Naive thymus-derived CD8-positive, alpha-beta T cell (primary cell): ENCODE measurements around the gene IRX6. TPM values are rescaled to one million over a fixed set of nuclear protein-coding genes. Genes with fewer than 3 reads are reported as not detected.

Experiments
- ATAC-seq, 2 donors: fragments of 150-1000 bp; cut with Tn5 transposase in 1 of 2; sonication (Bioruptor Pico), chemical (Tn5 transposase) in 1 of 2; 1 replicate in 1 of 2; 2 replicates in 1 of 2; pipeline ENCODE4 v1.10.0; 2021; ENCODE audit warnings: mild to moderate bottlenecking in 2 of 2, moderate library complexity in 2 of 2
- POLR2A ChIA-PET: fragments of 350-600 bp; sonication (Branson Sonifier 250); formaldehyde crosslinking; loops from one replicate; lab custom pipeline; 2021; ENCODE audit warnings: antibody characterized with exemption; lab: Charles Lee
- DNase-seq, 10 donors: peaks; one replicate each; pipeline versions ENCODE4 v3.0.0 to v3.0.0-alpha.2; 2020 to 2022
- H3K27ac Mint-ChIP-seq, 10 donors: one replicate each; pipeline ENCODE4 v1.8.0; 2020 to 2022; ENCODE audit warnings: mild to moderate bottlenecking in 10 of 10, mixed read lengths in 10 of 10, moderate library complexity in 4 of 10, inconsistent platforms in 1 of 10
- H3K27me3 Mint-ChIP-seq, 5 donors: one replicate each; pipeline ENCODE4 v1.8.0; 2021 to 2022; ENCODE audit warnings: mixed read lengths in 5 of 5
- H3K36me3 Mint-ChIP-seq, 3 donors: one replicate each; pipeline ENCODE4 v1.8.0; 2020 to 2022; ENCODE audit warnings: mixed read lengths in 3 of 3, mild to moderate bottlenecking in 2 of 3, inconsistent platforms in 1 of 3
- H3K4me1 Mint-ChIP-seq, 4 donors: one replicate each; pipeline ENCODE4 v1.8.0; 2021 to 2022; ENCODE audit warnings: mixed read lengths in 4 of 4
- H3K4me3 Mint-ChIP-seq, 10 donors: one replicate each; pipeline ENCODE4 v1.8.0; 2020 to 2022; ENCODE audit warnings: mild to moderate bottlenecking in 10 of 10, mixed read lengths in 10 of 10, moderate library complexity in 6 of 10, inconsistent platforms in 1 of 10
- H3K9me3 Mint-ChIP-seq, 9 donors: one replicate each; pipeline ENCODE4 v1.8.0; 2020 to 2022; ENCODE audit warnings: mixed read lengths in 9 of 9, mild to moderate bottlenecking in 3 of 9, inconsistent platforms in 1 of 9, moderate library complexity in 1 of 9
- polyA plus RNA-seq, 3 donors: library from polyadenylated mRNA; unstranded; fragments of 300-500 nt; fragmentation: Illumina TruSeq; gene quantifications; one replicate each; pipeline ENCODE4 v1.2.3, GENCODE V29; 2021
- total RNA-seq, 8 experiments: library from RNA in 2 of 8; stranded (reverse) in 2 of 8; gene quantifications; one replicate each; pipeline ENCODE4 v1.2.3 and lab custom pipeline; 2021 to 2026

The IRX6 gene
- total and polyA plus RNA-seq, 5 experiments from 2014 or later: not detected

DNA sequence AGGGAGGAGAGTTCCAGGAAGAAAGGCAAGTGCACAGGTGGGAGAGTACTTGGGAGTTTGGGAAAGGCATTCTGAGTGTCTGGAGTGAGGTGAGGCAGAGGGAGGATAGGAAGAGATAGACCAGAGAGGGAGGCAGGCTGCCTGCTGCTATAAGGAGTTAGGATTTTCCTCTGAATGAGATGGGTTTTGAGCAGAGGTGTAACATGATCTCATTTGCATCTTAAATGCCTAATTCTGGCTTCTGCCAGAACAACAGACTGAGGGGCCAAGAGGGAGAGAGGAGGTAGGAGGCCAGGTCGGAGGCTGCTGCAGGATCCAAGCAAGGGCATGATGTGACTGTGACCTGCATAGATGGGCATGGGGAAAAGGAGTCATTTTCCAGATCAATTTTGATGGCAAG is 31.5 kb upstream of the IRX6 start:
- peaks cover 2 to 18% (median 7%) of the 10 kb centered on the region in 9 donors for H3K9me3 Mint-ChIP-seq
- H3K4me3 Mint-ChIP-seq: no peak overlapping the region
- ATAC-seq: no peak
- POLR2A ChIA-PET: no interaction called here
- H3K36me3 Mint-ChIP-seq: no peaks in the 10 kb centered on the region
- H3K27ac Mint-ChIP-seq: no peak overlapping the region
- H3K27me3 Mint-ChIP-seq: peaks cover 0 to 13% (median 7%) of the 10 kb centered on the region in 5 donors
- no peak for DNase-seq
- peaks cover 0 to 2% (median 0%) of the 10 kb centered on the region in 4 donors for H3K4me1 Mint-ChIP-seq

DNA sequence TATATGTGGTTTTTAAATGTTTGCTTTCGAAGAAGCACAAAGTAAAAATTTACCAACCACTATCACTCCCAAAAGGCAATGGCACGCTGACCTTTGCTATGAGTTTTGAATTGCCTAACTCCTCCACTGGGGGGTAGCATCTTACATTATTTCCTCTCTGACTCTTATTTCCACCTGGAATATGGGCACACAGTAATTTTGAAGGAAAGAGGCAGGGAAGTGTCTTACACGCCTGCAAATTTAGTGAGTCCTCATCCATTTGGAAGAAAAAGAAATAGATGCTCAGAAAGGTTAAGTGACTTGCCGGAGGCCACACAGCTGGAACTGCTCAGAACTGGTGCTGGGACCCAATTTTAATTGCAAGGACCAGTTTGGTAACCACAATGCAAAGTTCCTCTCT is 29.9 kb upstream of the IRX6 start:
- POLR2A ChIA-PET: no interaction called here
- H3K27me3 Mint-ChIP-seq: peaks cover 2 to 19% (median 11%) of the 10 kb centered on the region in 5 donors
- H3K4me3 Mint-ChIP-seq: no peak overlapping the region
- ATAC-seq (no peak), DNase-seq (no peak)
- peaks cover 0 to 2% (median 0%) of the 10 kb centered on the region in 4 donors for H3K4me1 Mint-ChIP-seq
- no peak overlapping the region for H3K27ac Mint-ChIP-seq
- peaks cover 0 to 9% (median 0%) of the 10 kb centered on the region in 9 donors for H3K9me3 Mint-ChIP-seq
- H3K36me3 Mint-ChIP-seq: no peaks in the 10 kb centered on the region

DNA sequence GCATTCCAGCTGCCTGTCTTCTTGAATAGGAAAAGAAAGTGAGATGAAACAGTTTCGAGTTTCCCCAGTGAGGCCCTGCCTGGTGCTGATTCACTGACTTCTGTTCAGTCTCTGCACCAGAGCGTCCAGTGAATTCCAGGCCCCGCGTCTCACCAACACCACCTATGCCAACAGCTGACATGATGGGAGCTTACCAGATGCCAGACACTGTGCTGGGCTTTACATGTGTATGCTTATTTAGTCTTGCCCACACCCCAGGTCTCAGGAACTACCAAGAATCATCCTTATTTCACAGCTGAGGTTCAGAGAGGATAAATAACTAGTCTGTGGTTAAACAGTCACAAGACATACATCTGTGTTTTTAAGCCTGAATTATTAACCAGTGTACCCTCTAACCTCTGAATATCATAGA is 29.1 kb upstream of the IRX6 start:
- Mint-ChIP-seq H3K4me3 (no peak overlapping the region), H3K27me3 (peaks cover 2 to 27% (median 15%) of the 10 kb centered on the region in 5 donors), H3K4me1 (peaks cover 0 to 2% (median 0%) of the 10 kb centered on the region in 4 donors), H3K36me3 (no peaks in the 10 kb centered on the region), H3K9me3 (peaks cover 0 to 9% (median 0%) of the 10 kb centered on the region in 9 donors), H3K27ac (no peak overlapping the region)
- ATAC-seq (no peak), DNase-seq (no peak)
- POLR2A ChIA-PET: no interaction called here

DNA sequence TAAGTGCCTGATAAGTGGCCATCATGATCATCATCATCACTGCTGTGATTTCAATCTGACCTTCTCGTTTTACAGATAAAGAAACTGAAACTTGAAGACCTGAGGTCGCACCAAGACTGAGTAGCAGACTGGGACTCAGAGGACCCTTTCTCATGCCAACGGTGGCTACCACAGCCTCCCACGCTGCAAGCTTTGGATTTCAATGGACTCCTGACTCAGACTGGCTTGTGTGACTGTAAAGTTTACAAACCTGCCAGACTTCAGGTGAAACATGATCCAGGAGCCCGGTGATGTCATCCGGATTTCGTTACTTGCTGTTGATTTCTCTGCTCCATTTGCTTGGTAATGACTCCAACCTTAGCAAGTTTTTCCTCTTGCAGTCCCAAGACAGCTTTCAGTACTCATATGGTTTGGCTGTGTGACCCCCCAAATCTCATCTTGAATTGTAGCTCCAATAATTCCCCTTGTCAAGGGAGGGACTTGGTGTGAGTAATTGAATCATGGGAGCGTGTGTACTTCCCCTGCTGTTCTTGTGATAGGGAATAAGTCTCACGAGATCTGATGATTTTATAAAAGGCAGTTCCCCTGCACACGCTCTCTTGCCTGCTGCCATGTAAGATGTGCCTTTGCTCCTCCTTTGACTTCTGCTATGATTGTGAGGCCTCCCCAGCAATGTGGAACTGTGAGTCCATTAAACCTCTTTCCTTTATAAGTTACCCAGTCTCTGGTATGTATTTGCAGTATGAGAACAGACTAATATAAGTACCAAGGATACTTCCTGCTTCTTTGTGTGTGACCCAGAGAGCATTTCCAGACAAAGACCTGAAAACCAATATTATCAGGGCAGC is 26.7 kb upstream of the IRX6 start:
- POLR2A ChIA-PET: no interaction called here
- Mint-ChIP-seq H3K27ac (peak overlapping the region in 1 of 10 donors; percentile 1), H3K9me3 (peaks cover 0 to 9% (median 0%) of the 10 kb centered on the region in 9 donors), H3K27me3 (peaks cover 6 to 40% (median 14%) of the 10 kb centered on the region in 5 donors), H3K4me3 (no peak overlapping the region), H3K36me3 (no peaks in the 10 kb centered on the region), H3K4me1 (peaks cover 0 to 2% (median 0%) of the 10 kb centered on the region in 4 donors)
- no peak for DNase-seq
- ATAC-seq: no peak

DNA sequence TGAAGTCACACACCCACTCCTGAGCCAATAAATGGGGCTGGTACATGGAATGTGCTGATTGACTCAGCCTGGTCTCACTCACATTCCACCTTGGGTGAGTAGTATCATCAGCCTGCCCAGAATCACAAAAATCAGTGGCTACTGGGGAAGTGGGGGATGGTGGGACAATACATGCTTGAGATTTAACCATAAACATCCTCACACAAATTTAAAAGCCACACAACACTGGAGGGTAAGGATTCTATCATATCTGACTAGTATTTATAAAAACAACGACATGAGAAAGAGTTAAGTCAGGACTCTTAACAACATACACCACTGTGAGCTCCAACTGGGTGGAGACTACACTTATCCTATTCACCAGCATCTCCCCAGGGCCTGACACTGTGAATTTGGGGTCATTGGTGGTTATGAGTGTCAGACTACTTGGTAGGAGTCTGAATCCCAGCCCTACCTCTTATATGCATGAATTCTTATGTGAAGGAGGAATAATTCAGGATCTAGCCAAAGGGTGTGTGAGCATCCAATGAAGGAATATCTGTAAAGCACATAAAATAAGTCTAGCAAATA is 26.0 kb upstream of the IRX6 start:
- DNase-seq: no peak
- POLR2A ChIA-PET: no interaction called here
- H3K36me3 Mint-ChIP-seq: no peaks in the 10 kb centered on the region
- ATAC-seq: no peak
- no peak overlapping the region for H3K4me3 Mint-ChIP-seq
- no peak overlapping the region for H3K27ac Mint-ChIP-seq
- no peaks in the 10 kb centered on the region for H3K4me1 Mint-ChIP-seq
- H3K27me3 Mint-ChIP-seq: peaks cover 6 to 41% (median 15%) of the 10 kb centered on the region in 5 donors
- H3K9me3 Mint-ChIP-seq: peaks cover 0 to 9% (median 0%) of the 10 kb centered on the region in 9 donors

DNA sequence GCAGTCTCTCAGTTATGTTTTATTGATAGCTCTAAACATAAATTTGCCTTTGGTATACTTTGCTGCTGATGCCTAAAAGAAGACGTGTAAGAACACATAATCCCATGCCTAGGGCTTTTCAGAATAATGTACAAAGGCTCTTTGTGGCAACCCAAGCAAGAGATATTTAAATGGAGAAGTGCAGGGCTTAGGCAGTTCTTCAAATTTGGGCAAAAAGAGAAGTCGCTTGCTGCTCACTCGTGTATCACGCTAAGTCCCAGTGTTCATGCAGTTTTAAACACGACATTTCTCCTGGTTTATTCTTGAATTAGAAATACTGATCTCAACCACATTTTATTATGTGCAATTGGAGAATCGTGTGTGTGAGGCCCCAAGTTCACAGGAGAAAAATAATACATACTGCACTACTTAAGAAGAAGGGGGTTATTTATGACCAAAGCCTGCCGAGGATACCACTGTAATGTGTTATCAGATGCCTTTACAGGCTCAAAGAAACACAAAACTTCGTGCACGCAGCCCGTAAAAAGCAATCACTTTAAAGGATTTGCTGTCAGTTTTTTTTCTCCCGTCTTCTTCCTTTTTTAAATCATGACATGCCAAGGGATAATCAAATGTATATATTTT is 22.5 kb upstream of the IRX6 start:
- POLR2A ChIA-PET: no interaction called here
- Mint-ChIP-seq H3K4me1 (no peaks in the 10 kb centered on the region), H3K36me3 (no peaks in the 10 kb centered on the region), H3K27me3 (peaks cover 10 to 55% (median 21%) of the 10 kb centered on the region in 5 donors), H3K4me3 (no peak overlapping the region), H3K27ac (no peak overlapping the region), H3K9me3 (peaks cover 0 to 9% (median 0%) of the 10 kb centered on the region in 9 donors)
- ATAC-seq: no peak
- no peak for DNase-seq

DNA sequence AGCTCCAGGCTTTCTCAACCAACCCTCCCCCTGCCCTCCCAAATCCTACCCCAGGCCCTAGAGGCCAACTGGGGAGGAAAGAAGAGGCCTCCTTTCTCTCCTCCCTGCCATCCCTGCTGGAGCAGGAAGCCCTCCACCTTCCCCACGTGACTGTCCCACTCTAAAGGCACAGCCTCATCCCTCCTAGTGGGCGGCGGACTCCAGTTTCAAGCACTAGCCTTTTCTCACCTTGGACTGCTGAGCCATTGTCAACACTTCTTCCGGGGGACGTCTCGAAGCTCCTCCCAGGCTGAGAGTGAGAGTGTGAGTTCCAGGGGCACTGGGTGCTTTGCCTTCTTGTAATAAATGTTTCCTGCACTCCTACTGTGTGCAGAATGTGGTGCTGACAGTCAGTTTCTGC is 21.4 kb upstream of the IRX6 start:
- ATAC-seq (no peak), DNase-seq (no peak)
- peaks cover 10 to 55% (median 23%) of the 10 kb centered on the region in 5 donors for H3K27me3 Mint-ChIP-seq
- no peaks in the 10 kb centered on the region for H3K36me3 Mint-ChIP-seq
- no peak overlapping the region for H3K27ac Mint-ChIP-seq
- no peak overlapping the region for H3K4me3 Mint-ChIP-seq
- H3K4me1 Mint-ChIP-seq: no peaks in the 10 kb centered on the region
- H3K9me3 Mint-ChIP-seq: peaks cover 0 to 4% (median 0%) of the 10 kb centered on the region in 9 donors
- POLR2A ChIA-PET: no interaction called here

DNA sequence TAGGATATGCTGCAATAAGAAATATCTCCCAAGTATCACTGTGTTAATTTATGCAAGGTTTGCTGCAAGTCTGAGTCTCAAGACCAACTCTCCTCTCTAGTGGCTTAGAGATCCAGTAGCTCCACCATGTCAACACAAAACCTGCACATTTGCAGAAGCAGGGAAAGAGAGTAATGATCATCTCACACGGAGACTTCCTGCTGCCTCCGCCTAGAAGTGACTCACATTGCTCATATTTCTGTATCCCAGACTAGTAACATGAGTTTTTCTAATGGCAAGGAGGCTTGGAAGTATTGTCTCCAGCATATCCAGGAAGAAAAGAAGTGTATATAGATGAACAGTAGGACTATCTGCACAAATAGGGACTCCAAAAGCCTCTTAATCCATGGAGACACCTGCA is 15.0 kb upstream of the IRX6 start:
- DNase-seq (no peak), ATAC-seq (no peak)
- POLR2A ChIA-PET: no interaction called here
- no peaks in the 10 kb centered on the region for H3K4me1 Mint-ChIP-seq
- peaks cover 0 to 12% (median 4%) of the 10 kb centered on the region in 9 donors for H3K9me3 Mint-ChIP-seq
- no peak overlapping the region for H3K4me3 Mint-ChIP-seq
- H3K27ac Mint-ChIP-seq: no peak overlapping the region
- H3K36me3 Mint-ChIP-seq: no peaks in the 10 kb centered on the region
- H3K27me3 Mint-ChIP-seq: peaks cover 6 to 22% (median 9%) of the 10 kb centered on the region in 5 donors

DNA sequence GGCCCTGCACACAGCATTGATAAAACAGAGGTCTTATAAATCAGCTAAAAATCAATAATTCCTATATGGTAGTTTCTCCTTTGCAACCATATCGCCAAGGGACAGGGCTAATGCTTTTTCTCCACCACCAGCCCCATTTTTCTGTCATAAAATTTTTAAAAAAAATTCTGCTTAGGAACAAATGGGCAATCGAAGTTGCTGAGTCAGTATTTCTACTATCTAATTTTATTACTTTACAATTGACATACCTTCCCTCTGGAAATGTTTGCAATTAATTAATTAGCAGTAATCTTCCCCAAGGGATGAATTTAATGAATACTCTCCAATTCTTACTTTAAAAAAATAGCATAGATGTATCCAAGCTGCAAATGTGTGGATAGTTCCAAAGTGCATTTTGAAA is 1.7 kb upstream of the IRX6 start:
- peaks cover 0 to 6% (median 0%) of the 10 kb centered on the region in 4 donors for H3K4me1 Mint-ChIP-seq
- POLR2A ChIA-PET: no interaction called here
- DNase-seq (no peak), ATAC-seq (no peak)
- no peak overlapping the region for H3K27ac Mint-ChIP-seq
- peaks cover 10 to 42% (median 21%) of the 10 kb centered on the region in 5 donors for H3K27me3 Mint-ChIP-seq
- H3K9me3 Mint-ChIP-seq: no peaks in the 10 kb centered on the region
- H3K4me3 Mint-ChIP-seq: no peak overlapping the region
- H3K36me3 Mint-ChIP-seq: no peaks in the 10 kb centered on the region

DNA sequence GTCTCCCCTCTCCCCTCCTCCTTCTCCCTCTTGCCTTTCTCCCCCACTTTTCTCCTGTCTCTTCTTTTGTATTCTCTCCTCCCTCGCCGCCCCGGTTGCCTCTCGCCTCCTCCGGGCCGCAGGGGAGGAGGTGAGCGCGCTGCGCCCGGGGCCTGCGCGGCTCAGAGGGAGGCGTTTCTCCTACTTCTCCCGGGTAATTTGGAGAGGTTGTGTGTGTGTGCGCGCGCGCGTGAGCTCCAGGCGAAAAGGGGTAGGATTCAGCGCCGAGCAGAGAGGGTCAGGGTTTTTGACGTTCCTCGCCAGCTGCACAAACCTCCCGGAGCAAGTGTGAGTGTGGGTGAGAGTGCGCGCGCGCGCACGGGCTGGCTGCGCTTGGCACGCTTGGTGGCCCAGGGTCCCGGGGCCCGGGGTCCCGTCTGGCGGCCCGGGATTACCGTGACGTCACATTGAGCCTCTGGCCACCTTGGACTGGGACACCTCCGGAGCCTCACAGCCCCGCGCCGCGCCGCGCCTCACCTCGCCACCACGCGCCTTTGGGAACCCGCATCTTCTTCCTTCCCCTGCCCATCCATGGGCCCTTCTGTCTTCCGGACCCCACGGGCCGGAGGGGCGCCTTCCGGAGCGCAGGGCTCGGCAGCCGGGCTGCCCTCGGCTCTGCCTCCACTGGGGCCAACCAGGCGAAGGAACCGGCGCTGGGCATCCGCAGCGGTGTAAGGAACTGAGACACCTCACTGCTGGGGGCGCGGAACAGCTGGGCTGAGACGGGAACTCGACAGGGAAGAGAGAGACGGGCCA is 479 bp downstream of the IRX6 start:
- Mint-ChIP-seq H3K9me3 (no peaks in the 10 kb centered on the region), H3K4me1 (peaks cover 0 to 6% (median 0%) of the 10 kb centered on the region in 4 donors), H3K4me3 (no peak overlapping the region), H3K36me3 (peaks cover 0 to 4% (median 0%) of the 10 kb centered on the region in 3 donors), H3K27ac (no peak overlapping the region), H3K27me3 (peaks cover 12 to 61% (median 36%) of the 10 kb centered on the region in 5 donors)
- DNase-seq (no peak), ATAC-seq (no peak)
- POLR2A ChIA-PET: no interaction called here

DNA sequence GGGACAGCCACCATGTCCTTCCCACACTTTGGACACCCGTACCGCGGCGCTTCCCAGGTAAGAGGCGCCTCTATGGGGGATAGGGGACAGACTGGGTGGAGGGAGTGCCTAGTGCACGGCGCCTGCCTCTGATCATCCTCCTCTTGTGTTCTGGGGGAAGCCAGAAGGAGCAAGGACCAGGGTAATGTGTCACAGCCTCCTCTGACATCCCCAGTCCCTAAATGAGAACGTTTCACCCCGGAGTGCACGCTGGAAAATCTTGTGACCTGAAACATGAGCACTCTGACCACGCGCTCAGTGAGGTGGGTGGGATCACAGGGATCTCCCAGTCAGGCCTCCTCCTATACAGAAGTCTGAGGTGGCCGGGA is 1.1 kb downstream of the IRX6 start:
- DNase-seq: no peak
- POLR2A ChIA-PET: no interaction called here
- H3K27me3 Mint-ChIP-seq: peaks cover 12 to 67% (median 41%) of the 10 kb centered on the region in 5 donors
- no peak for ATAC-seq
- H3K9me3 Mint-ChIP-seq: no peaks in the 10 kb centered on the region
- H3K36me3 Mint-ChIP-seq: peaks cover 0 to 4% (median 0%) of the 10 kb centered on the region in 3 donors
- H3K27ac Mint-ChIP-seq: no peak overlapping the region
- H3K4me1 Mint-ChIP-seq: peaks cover 0 to 6% (median 0%) of the 10 kb centered on the region in 4 donors
- no peak overlapping the region for H3K4me3 Mint-ChIP-seq

DNA sequence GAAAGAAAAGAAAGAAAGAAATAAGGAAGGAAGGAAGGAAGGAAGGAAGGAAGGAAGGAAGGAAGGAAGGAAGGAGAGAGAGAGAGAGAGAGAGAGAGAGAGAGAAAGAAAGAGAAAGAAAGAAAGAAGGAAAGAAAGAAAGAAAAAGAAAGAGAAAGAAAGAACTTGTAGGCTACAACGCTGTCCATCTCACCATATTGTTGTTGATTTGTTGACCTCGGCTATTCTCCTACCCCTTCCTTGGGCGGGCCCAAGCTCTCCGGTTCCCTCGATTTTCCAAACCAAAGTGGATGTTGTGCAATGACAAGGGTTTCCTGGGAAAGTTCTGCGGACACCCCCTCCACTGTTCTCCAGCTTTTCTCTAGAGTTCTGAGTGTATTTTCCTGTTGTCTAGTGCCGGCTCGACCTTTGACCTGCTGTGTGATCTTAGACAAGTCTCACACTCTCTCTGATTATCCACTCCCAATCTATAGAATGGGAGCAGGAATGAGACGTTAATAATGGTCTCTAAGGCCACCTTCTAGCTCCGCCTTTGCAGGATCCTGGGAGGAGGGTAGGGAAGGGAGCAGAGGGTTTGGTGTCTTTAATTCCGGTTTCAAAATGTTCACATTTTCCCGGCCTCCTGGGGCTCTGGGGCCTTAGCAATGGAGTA is 1.6 kb downstream of the IRX6 start:
- peaks cover 0 to 4% (median 0%) of the 10 kb centered on the region in 3 donors for H3K36me3 Mint-ChIP-seq
- H3K9me3 Mint-ChIP-seq: no peaks in the 10 kb centered on the region
- POLR2A ChIA-PET: no interaction called here
- no peak for ATAC-seq
- DNase-seq: no peak
- H3K4me1 Mint-ChIP-seq: peaks cover 0 to 8% (median 3%) of the 10 kb centered on the region in 4 donors
- peaks cover 14 to 72% (median 46%) of the 10 kb centered on the region in 5 donors for H3K27me3 Mint-ChIP-seq
- H3K4me3 Mint-ChIP-seq: no peak overlapping the region
- no peak overlapping the region for H3K27ac Mint-ChIP-seq
